Measurements from ENCODE around the gene ATF7IP.

DNA sequence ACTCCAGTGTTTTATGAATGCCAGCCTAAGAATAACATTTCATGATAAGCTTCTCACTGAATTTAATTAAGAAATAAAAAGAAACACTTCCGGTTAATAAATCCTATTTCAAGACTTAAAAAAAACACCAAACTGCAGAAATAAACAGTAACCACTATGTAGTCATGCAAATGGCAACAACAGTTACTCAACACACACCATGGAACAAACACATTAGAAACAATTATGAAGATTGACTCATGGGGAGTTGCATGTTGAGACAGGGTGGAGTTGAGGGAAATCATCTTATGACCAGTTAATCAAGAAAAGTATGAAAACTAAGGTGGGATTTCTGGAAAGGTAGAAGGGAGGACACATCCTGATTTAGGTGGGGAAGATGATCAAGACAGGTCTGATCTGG lies 149.5 kb downstream of the ATF7IP start:
- TF ChIP-seq, protein P1, sequence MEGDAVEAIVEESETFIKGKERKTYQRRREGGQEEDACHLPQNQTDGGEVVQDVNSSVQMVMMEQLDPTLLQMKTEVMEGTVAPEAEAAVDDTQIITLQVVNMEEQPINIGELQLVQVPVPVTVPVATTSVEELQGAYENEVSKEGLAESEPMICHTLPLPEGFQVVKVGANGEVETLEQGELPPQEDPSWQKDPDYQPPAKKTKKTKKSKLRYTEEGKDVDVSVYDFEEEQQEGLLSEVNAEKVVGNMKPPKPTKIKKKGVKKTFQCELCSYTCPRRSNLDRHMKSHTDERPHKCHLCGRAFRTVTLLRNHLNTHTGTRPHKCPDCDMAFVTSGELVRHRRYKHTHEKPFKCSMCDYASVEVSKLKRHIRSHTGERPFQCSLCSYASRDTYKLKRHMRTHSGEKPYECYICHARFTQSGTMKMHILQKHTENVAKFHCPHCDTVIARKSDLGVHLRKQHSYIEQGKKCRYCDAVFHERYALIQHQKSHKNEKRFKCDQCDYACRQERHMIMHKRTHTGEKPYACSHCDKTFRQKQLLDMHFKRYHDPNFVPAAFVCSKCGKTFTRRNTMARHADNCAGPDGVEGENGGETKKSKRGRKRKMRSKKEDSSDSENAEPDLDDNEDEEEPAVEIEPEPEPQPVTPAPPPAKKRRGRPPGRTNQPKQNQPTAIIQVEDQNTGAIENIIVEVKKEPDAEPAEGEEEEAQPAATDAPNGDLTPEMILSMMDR (IDR thresholded peaks at IDR 0.05): no peak
- TF ChIP-seq POLR2A (IDR thresholded peaks at IDR 0.05) (no peak), POLR2AphosphoS5 (IDR thresholded peaks at IDR 0.05) (no peak)
